Measurements from ENCODE around the gene GULP1. TPM values are rescaled to one million over a fixed set of nuclear protein-coding genes. Genes with fewer than 3 reads are reported as not detected.
A peak's percentile ranks its signal among the peaks of the same experiment; 100 is the strongest.

GULP1 gene
- total and polyA plus RNA-seq, 2 donors (not counting 1 experiment from before 2014, with no cell fraction given) = 43.5 to 82.4 TPM

DNA sequence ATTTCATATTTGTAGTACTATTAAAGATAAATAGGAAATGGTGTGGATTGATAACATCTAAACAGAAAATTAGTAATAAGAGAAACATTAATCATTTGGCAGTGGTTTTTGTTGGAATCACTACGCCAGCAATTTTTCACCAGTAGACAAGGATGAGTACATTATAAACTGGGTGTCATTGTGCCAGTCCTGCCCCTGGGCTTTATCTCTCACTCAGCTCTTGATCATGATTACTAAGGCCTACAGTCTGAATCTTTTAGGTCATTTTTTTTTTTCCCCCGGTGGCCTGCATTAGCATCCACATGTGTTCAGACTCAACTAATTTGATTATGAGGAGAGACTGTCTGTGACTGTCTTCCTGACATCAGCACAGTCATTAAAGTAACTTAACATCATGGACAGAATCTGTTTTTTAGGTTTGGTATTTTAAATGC lies 16.2 kb downstream of the GULP1 start:
- no peak overlapping the region for H3K4me3 ChIP-seq (replicated peaks in 1 of 4; ENCODE audit: control extremely low read depth in 1 of 4, insufficient read depth in 1 of 4, low read depth in 3 of 4, low read length in 4 of 4)
- no peak overlapping the region for H2AFZ ChIP-seq (ENCODE audit: low read length)
- H4K20me1 ChIP-seq (ENCODE audit: control insufficient read depth, extremely low read depth, insufficient read depth, low read length) = no peaks in the 10 kb centered on the region
- no peak for DNase-seq (ENCODE audit: low read depth in 2 of 2)
- peaks cover 19% of the 10 kb centered on the region for H3K79me2 ChIP-seq (ENCODE audit: control insufficient read depth, insufficient read depth, low read length)
- H3K27ac ChIP-seq (ENCODE audit: insufficient read depth, low read length) = no peak overlapping the region
- H3K4me1 ChIP-seq (ENCODE audit: control insufficient read depth, extremely low read depth, insufficient read depth, low read length) = no peaks in the 10 kb centered on the region
- no peak overlapping the region for H3K4me2 ChIP-seq (ENCODE audit: extremely low read depth, insufficient read depth, low read length)
- no peak for TF ChIP-seq EZH2 (IDR thresholded peaks at IDR 0.05; ENCODE audit: low read length, missing control alignments)
- TF ChIP-seq, protein P1, sequence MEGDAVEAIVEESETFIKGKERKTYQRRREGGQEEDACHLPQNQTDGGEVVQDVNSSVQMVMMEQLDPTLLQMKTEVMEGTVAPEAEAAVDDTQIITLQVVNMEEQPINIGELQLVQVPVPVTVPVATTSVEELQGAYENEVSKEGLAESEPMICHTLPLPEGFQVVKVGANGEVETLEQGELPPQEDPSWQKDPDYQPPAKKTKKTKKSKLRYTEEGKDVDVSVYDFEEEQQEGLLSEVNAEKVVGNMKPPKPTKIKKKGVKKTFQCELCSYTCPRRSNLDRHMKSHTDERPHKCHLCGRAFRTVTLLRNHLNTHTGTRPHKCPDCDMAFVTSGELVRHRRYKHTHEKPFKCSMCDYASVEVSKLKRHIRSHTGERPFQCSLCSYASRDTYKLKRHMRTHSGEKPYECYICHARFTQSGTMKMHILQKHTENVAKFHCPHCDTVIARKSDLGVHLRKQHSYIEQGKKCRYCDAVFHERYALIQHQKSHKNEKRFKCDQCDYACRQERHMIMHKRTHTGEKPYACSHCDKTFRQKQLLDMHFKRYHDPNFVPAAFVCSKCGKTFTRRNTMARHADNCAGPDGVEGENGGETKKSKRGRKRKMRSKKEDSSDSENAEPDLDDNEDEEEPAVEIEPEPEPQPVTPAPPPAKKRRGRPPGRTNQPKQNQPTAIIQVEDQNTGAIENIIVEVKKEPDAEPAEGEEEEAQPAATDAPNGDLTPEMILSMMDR (conservative IDR thresholded peaks at IDR 0.05 in 1 of 2, IDR thresholded peaks at IDR 0.05 in 1 of 2; ENCODE audit: low read depth in 1 of 2, low read length in 2 of 2) = no peak
- H3K9ac ChIP-seq (ENCODE audit: insufficient read depth, low read length) = no peak overlapping the region
- no peaks in the 10 kb centered on the region for H3K36me3 ChIP-seq (ENCODE audit: control insufficient read depth, insufficient read depth, low read length)
- H3K9me3 ChIP-seq (ENCODE audit: control insufficient read depth, insufficient read depth, low read depth, low read length) = no peaks in the 10 kb centered on the region
- no peaks in the 10 kb centered on the region for H3K27me3 ChIP-seq (ENCODE audit: control insufficient read depth, insufficient read depth, low read length)

GRCh38 chr2:188308483-188308882 lies 16.8 kb downstream of the GULP1 start:
- Histone ChIP-seq H3K36me3 (ENCODE audit: control insufficient read depth, insufficient read depth, low read length) (no peaks in the 10 kb centered on the region), H3K9me3 (ENCODE audit: control insufficient read depth, insufficient read depth, low read depth, low read length) (no peaks in the 10 kb centered on the region), H3K79me2 (ENCODE audit: control insufficient read depth, insufficient read depth, low read length) (peaks cover 22% of the 10 kb centered on the region), H3K4me2 (ENCODE audit: extremely low read depth, insufficient read depth, low read length) (no peak overlapping the region), H3K4me1 (ENCODE audit: control insufficient read depth, extremely low read depth, insufficient read depth, low read length) (no peaks in the 10 kb centered on the region), H3K4me3 (replicated peaks in 1 of 4; ENCODE audit: control extremely low read depth in 1 of 4, insufficient read depth in 1 of 4, low read depth in 3 of 4, low read length in 4 of 4) (no peak overlapping the region), H2AFZ (ENCODE audit: low read length) (no peak overlapping the region), H3K27me3 (ENCODE audit: control insufficient read depth, insufficient read depth, low read length) (no peaks in the 10 kb centered on the region), H4K20me1 (ENCODE audit: control insufficient read depth, extremely low read depth, insufficient read depth, low read length) (no peaks in the 10 kb centered on the region), H3K27ac (ENCODE audit: insufficient read depth, low read length) (no peak overlapping the region), H3K9ac (ENCODE audit: insufficient read depth, low read length) (no peak overlapping the region)
- DNase-seq (ENCODE audit: low read depth in 2 of 2) = peak in 1 of 2 donors; percentile 50
- TF ChIP-seq EZH2 (IDR thresholded peaks at IDR 0.05; ENCODE audit: low read length, missing control alignments) = no peak
- TF ChIP-seq, protein P1 (conservative IDR thresholded peaks at IDR 0.05 in 1 of 2, IDR thresholded peaks at IDR 0.05 in 1 of 2; ENCODE audit: low read depth in 1 of 2, low read length in 2 of 2) = no peak

- Histone ChIP-seq H3K4me2 (ENCODE audit: extremely low read depth, insufficient read depth, low read length) (no peak overlapping the region), H3K9me3 (ENCODE audit: control insufficient read depth, insufficient read depth, low read depth, low read length) (no peaks in the 10 kb centered on the region), H3K27me3 (ENCODE audit: control insufficient read depth, insufficient read depth, low read length) (no peaks in the 10 kb centered on the region), H3K9ac (ENCODE audit: insufficient read depth, low read length) (no peak overlapping the region), H3K36me3 (ENCODE audit: control insufficient read depth, insufficient read depth, low read length) (no peaks in the 10 kb centered on the region), H2AFZ (ENCODE audit: low read length) (no peak overlapping the region), H3K4me3 (replicated peaks in 1 of 4; ENCODE audit: control extremely low read depth in 1 of 4, insufficient read depth in 1 of 4, low read depth in 3 of 4, low read length in 4 of 4) (no peak overlapping the region), H3K4me1 (ENCODE audit: control insufficient read depth, extremely low read depth, insufficient read depth, low read length) (no peaks in the 10 kb centered on the region), H3K27ac (ENCODE audit: insufficient read depth, low read length) (no peak overlapping the region), H3K79me2 (ENCODE audit: control insufficient read depth, insufficient read depth, low read length) (peaks cover 23% of the 10 kb centered on the region), H4K20me1 (ENCODE audit: control insufficient read depth, extremely low read depth, insufficient read depth, low read length) (no peaks in the 10 kb centered on the region)
- no peak for TF ChIP-seq EZH2 (IDR thresholded peaks at IDR 0.05; ENCODE audit: low read length, missing control alignments)
- TF ChIP-seq, protein P1 (conservative IDR thresholded peaks at IDR 0.05 in 1 of 2, IDR thresholded peaks at IDR 0.05 in 1 of 2; ENCODE audit: low read depth in 1 of 2, low read length in 2 of 2) = no peak
- no peak for DNase-seq (ENCODE audit: low read depth in 2 of 2)
Measured at GRCh38 chr2:188309364-188309763, 17.7 kb downstream of the GULP1 start.
